Stomach (tissue), 9 donors: ENCODE data around the gene IL21R. TPM values are rescaled to one million over a fixed set of nuclear protein-coding genes. Genes with fewer than 3 reads are reported as not detected.

Experiments
- DNase-seq, 2 donors: peaks; one replicate each; pipeline versions ENCODE4 v3.0.0 to v3.0.0-alpha.2; 2013 to 2019
- H3K27ac ChIP-seq, 5 donors: fragments of 200-600 bp in 4 of 5; sonication (generic) in 4 of 5; one replicate each; pipeline ENCODE4 v1.5.1; 2013 to 2019; ENCODE audit warnings: mild to moderate bottlenecking in 1 of 5, moderate library complexity in 1 of 5
- H3K27me3 ChIP-seq, 3 donors: fragments of 200-600 bp; sonication (generic); one replicate each; pipeline ENCODE4 v1.5.1; 2017 to 2019; ENCODE audit warnings: mixed run types in 1 of 3
- H3K36me3 ChIP-seq, 4 donors: fragments of 200-600 bp; sonication (generic); 1 replicate in 3 of 4; 2 replicates in 1 of 4; pipeline ENCODE4 v1.5.1; 2016 to 2019
- H3K4me1 ChIP-seq, 4 donors: fragments of 200-600 bp; sonication (generic); one replicate each; pipeline ENCODE4 v1.5.1; 2016 to 2019
- H3K4me3 ChIP-seq, 4 donors: fragments of 200-600 bp; sonication (generic) in 3 of 4; one replicate each; pipeline ENCODE4 v1.5.1; 2016 to 2019; ENCODE audit warnings: mild to moderate bottlenecking in 1 of 4
- H3K9me3 ChIP-seq, 4 donors: fragments of 200-600 bp; sonication (generic); one replicate each; pipeline ENCODE4 v1.5.1; 2016 to 2019
- EP300 ChIP-seq: sonication (generic); formaldehyde crosslinking; IDR thresholded peaks from one replicate; pipeline ENCODE4 v1.6.1; 2017; ENCODE audit warnings: antibody characterized with exemption
- POLR2A ChIP-seq, 4 donors: fragments of 450-650 bp; IDR thresholded peaks; one replicate each; pipeline ENCODE4 v1.6.1; 2016; ENCODE audit warnings: antibody characterized with exemption in 4 of 4, control low read depth in 2 of 4, mild to moderate bottlenecking in 1 of 4, moderate library complexity in 1 of 4
- POLR2AphosphoS5 ChIP-seq, 3 donors: sonication (generic); formaldehyde crosslinking; IDR thresholded peaks; one replicate each; pipeline ENCODE4 v1.6.1; 2016; ENCODE audit warnings: antibody characterized with exemption in 3 of 3
- WGBS, 5 donors: extraction: QIAGEN DNeasy Blood & Tissue Kit in 3 of 5; methylation state at CpG; one replicate each; pipeline versions ENCODE4 v1.1.5 to v1.1.7; 2013 to 2018; 5-methylcytosine and 5-hydroxymethylcytosine counted together
- intact Hi-C: fragments of 100-400 bp; cut with DNase I; formaldehyde crosslinking; loops from one replicate; pipeline ENCODE4 v1.15.1; 2023; ENCODE audit warnings: low total_unique reads
- polyA plus RNA-seq, 3 donors: library from polyadenylated mRNA; stranded (reverse); fragments of 200-250 nt; gene quantifications; one replicate each; pipeline ENCODE4 v1.2.3, GENCODE V29; 2013
- total RNA-seq, 5 donors: library from RNA; depleted of rRNA; stranded (reverse); fragments of >200 nt; gene quantifications; one replicate each; pipeline versions ENCODE4 v1.1.0 to v1.2.3, GENCODE V29; 2014 to 2016
- TF ChIP-seq, protein P1 (sequence below), 7 experiments: fragments of 450-650 bp in 4 of 7; fragments of 200-600 bp in 3 of 7; sonication (generic) in 3 of 7; IDR thresholded peaks; one replicate each; pipeline ENCODE4 v1.5.1; 2016 to 2019; ENCODE audit warnings: antibody characterized with exemption in 7 of 7, control low read depth in 2 of 7, mild to moderate bottlenecking in 1 of 7
- donor health status: healthy with polysubstance abuse.
- donor health status: Bipolar disorder and iron deficiency.
- donor health status: healthy.

IL21R gene
- total and polyA plus RNA-seq, 8 donors: 0.14 to 0.73 (median 0.38) TPM; not detected in 4

DNA sequence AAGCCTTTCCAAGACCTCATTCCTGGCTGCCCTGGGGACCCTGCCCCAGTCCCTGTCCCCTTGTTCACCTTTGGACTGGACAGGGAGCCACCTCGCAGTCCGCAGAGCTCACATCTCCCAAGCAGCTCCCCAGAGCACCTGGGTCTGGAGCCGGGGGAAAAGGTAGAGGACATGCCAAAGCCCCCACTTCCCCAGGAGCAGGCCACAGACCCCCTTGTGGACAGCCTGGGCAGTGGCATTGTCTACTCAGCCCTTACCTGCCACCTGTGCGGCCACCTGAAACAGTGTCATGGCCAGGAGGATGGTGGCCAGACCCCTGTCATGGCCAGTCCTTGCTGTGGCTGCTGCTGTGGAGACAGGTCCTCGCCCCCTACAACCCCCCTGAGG lies 38.7 kb upstream of the IL21R start:
- H3K36me3 ChIP-seq: peaks cover 60 to 66% (median 63%) of the 10 kb centered on the region in 4 donors
- H3K27ac ChIP-seq: peak overlapping the region in 3 of 5 donors; percentile 12 to 75 (median 69)
- no peak for DNase-seq
- no peaks in the 10 kb centered on the region for H3K27me3 ChIP-seq
- 92 to 100% (median 98%) methylated on average over 1 to 5 of the region's 5 CpGs for WGBS, 5 donors
- H3K9me3 ChIP-seq: no peaks in the 10 kb centered on the region
- intact Hi-C loops: loop anchor here (10.0 kb wide), 1 partner anchor 48 kb away; the partner anchor contains the start of gene IL4R
- H3K4me1 ChIP-seq: peaks cover 28 to 51% (median 39%) of the 10 kb centered on the region in 4 donors
- no peak for TF ChIP-seq EP300
- no peak for TF ChIP-seq POLR2AphosphoS5 (IDR thresholded peaks at IDR 0.05)
- TF ChIP-seq, protein P1, sequence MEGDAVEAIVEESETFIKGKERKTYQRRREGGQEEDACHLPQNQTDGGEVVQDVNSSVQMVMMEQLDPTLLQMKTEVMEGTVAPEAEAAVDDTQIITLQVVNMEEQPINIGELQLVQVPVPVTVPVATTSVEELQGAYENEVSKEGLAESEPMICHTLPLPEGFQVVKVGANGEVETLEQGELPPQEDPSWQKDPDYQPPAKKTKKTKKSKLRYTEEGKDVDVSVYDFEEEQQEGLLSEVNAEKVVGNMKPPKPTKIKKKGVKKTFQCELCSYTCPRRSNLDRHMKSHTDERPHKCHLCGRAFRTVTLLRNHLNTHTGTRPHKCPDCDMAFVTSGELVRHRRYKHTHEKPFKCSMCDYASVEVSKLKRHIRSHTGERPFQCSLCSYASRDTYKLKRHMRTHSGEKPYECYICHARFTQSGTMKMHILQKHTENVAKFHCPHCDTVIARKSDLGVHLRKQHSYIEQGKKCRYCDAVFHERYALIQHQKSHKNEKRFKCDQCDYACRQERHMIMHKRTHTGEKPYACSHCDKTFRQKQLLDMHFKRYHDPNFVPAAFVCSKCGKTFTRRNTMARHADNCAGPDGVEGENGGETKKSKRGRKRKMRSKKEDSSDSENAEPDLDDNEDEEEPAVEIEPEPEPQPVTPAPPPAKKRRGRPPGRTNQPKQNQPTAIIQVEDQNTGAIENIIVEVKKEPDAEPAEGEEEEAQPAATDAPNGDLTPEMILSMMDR (IDR thresholded peaks at IDR 0.05): no peak
- no peak for TF ChIP-seq POLR2A (IDR thresholded peaks at IDR 0.05)
- no peak overlapping the region for H3K4me3 ChIP-seq

DNA sequence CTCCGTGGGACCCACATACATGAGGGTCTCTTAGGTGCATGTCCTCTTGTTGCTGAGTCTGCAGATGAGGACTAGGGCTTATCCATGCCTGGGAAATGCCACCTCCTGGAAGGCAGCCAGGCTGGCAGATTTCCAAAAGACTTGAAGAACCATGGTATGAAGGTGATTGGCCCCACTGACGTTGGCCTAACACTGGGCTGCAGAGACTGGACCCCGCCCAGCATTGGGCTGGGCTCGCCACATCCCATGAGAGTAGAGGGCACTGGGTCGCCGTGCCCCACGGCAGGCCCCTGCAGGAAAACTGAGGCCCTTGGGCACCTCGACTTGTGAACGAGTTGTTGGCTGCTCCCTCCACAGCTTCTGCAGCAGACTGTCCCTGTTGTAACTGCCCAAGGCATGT lies 38.2 kb upstream of the IL21R start:
- peak; percentile 53 to 84 for DNase-seq
- Histone ChIP-seq H3K36me3 (peaks cover 55 to 60% (median 57%) of the 10 kb centered on the region in 4 donors), H3K27me3 (no peaks in the 10 kb centered on the region), H3K9me3 (no peaks in the 10 kb centered on the region), H3K4me3 (no peak overlapping the region), H3K4me1 (peaks cover 30 to 54% (median 40%) of the 10 kb centered on the region in 4 donors), H3K27ac (peak overlapping the region in 4 of 5 donors; percentile 2 to 75 (median 60))
- WGBS, 5 donors: 55 to 87% (median 62%) methylated on average over 4 to 9 of the region's 9 CpGs
- intact Hi-C loops: loop anchor here (10.0 kb wide), 1 partner anchor 49 kb away; the partner anchor contains the start of gene IL4R
- TF ChIP-seq POLR2A (IDR thresholded peaks at IDR 0.05) (no peak), POLR2AphosphoS5 (IDR thresholded peaks at IDR 0.05) (peak in 2 of 3 donors; percentile 11 to 29)

DNA sequence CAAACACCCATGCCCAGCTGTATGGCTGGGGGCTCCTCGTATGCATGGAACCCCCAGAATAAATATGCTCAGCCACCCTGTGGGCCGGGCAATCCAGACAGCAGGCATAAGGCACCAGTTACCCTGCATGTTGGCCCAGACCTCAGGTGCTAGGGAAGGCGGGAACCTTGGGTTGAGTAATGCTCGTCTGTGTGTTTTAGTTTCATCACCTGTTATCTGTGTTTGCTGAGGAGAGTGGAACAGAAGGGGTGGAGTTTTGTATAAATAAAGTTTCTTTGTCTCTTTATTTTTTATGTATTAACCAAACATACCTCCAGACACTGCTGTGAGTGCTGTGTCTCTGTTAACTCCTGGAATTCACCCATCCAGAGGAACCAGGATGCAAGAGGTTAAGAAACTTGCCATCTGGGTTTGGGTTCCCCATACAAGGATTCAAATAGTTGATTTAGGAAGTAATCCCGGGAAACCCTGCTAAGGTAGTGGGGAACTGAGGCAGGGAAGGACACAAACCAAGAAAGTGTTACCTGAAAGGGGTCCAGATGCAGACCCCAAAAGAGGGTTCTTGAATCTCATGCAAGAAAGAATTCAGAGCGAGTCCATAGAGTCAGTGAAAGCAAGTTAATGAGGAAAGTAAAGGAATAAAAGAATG lies 37.4 kb upstream of the IL21R start:
- TF ChIP-seq, protein P1 (IDR thresholded peaks at IDR 0.05): no peak
- peak in 1 of 3 donors; percentile 59 for TF ChIP-seq POLR2AphosphoS5 (IDR thresholded peaks at IDR 0.05)
- peaks cover 46 to 52% (median 49%) of the 10 kb centered on the region in 4 donors for H3K36me3 ChIP-seq
- intact Hi-C loops: loop anchor here (10.0 kb wide), 1 partner anchor 50 kb away; the partner anchor contains the start of gene IL4R
- no peaks in the 10 kb centered on the region for H3K27me3 ChIP-seq
- peak overlapping the region; percentile 35 to 75 (median 52) for H3K27ac ChIP-seq
- peak; percentile 62 to 84 for DNase-seq
- no peak overlapping the region for H3K4me3 ChIP-seq
- no peaks in the 10 kb centered on the region for H3K9me3 ChIP-seq
- WGBS, 5 donors: 26 to 47% (median 40%) methylated on average over 6 of the region's 6 CpGs
- H3K4me1 ChIP-seq: peaks cover 30 to 54% (median 40%) of the 10 kb centered on the region in 4 donors

DNA sequence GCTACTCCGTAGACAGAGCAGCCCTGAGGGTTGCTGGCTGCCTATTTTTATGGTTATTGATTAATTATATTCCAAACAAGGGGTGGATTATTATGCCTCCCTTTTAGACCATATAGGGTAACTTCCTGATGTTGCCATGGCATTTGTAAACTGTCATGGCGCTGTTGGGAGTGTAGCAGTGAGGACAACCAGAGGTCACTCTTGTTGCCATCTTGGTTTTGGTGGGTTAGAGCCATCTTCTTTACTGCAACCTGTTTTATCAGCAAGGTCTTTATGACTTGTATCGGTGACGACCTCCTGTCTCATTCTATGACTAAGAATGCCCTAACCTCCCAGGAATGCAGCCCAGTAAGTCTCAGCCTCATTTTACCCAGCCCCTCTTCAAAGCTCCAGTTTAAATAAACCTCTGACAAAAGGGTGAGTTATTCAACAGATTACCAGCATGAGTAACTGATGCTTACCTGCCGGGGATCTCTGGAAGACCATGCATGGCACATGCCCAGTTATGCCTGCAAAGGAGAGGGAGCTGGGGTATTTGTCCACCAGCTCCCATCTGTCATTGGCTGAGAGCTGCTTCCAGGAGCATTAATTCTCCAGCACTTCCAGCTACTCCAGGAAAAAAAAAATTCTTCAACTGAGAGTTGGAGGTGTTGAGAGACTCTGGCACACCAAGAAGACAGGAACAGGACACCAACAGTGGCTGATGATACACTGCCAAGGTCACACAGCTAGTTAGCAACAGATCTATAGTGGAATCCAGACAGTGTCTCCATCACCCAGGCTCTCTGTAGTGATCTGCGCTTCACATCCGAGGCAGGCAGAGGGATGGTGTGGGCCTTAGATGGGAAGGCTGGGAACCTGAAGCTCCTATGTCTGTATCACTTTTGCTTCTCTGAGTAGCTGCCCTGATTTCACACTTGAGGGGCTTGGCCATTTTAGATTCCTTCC lies 36.6 kb upstream of the IL21R start:
- no peak overlapping the region for H3K4me3 ChIP-seq
- 49 to 67% (median 60%) methylated on average over 7 of the region's 7 CpGs for WGBS, 5 donors
- peaks cover 38 to 44% (median 41%) of the 10 kb centered on the region in 4 donors for H3K36me3 ChIP-seq
- H3K9me3 ChIP-seq: no peaks in the 10 kb centered on the region
- no peak for TF ChIP-seq POLR2A (IDR thresholded peaks at IDR 0.05)
- no peak for TF ChIP-seq POLR2AphosphoS5 (IDR thresholded peaks at IDR 0.05)
- TF ChIP-seq, protein P1 (IDR thresholded peaks at IDR 0.05): no peak
- no peak for TF ChIP-seq EP300
- H3K27ac ChIP-seq: peak overlapping the region in 4 of 5 donors; percentile 3 to 75 (median 52)
- intact Hi-C loops: loop anchor here (10.0 kb wide), 1 partner anchor 51 kb away; the partner anchor contains the start of gene IL4R
- DNase-seq: no peak
- H3K27me3 ChIP-seq: no peaks in the 10 kb centered on the region
- H3K4me1 ChIP-seq: peaks cover 30 to 54% (median 40%) of the 10 kb centered on the region in 4 donors
